Measurements from ENCODE around the gene FNBP1L. TPM values are rescaled to one million over a fixed set of nuclear protein-coding genes. Genes with fewer than 3 reads are reported as not detected.

Gene FNBP1L
- total and polyA plus RNA-seq, 10 of the 15 experiments (the other 5 are each of a cell fraction or from before 2014, with no cell fraction given): 0.02 to 0.12 (median 0.07) TPM; not detected in 4

- Histone ChIP-seq H3K9me3 (replicated peaks; ENCODE audit: control insufficient read depth, insufficient read depth, low read length) (no peaks in the 10 kb centered on the region), H3K4me2 (ENCODE audit: control insufficient read depth, insufficient read depth) (no peak overlapping the region), H2AFZ (ENCODE audit: control insufficient read depth, low read depth, low read length) (no peak overlapping the region), H3K9ac (ENCODE audit: control insufficient read depth, insufficient read depth, low read length) (no peak overlapping the region), H3K36me3 (ENCODE audit: control insufficient read depth in 2 of 2, insufficient read depth in 2 of 2, low read length in 1 of 2) (no peaks in the 10 kb centered on the region), H3K27ac (ENCODE audit: control insufficient read depth, insufficient read depth) (no peak overlapping the region), H3K27me3 (replicated peaks in 1 of 2; ENCODE audit: control insufficient read depth in 2 of 2, insufficient read depth in 2 of 2, low read length in 1 of 2) (no peaks in the 10 kb centered on the region; a peak in 1 of 4 replicates), H3K79me2 (ENCODE audit: control insufficient read depth, insufficient read depth, low read length) (no peaks in the 10 kb centered on the region), H3K4me3 (no peak overlapping the region), H3K4me1 (ENCODE audit: control insufficient read depth, insufficient read depth, low read length) (no peaks in the 10 kb centered on the region), H4K20me1 (ENCODE audit: control insufficient read depth, insufficient read depth) (no peaks in the 10 kb centered on the region)
- ChIA-PET CTCF (interaction anchor here (0.7 kb wide), 1 partner anchor 97 kb away, joined by 3 read pairs; no protein-coding TSS in a partner anchor), POLR2A (no interaction called here), SMC1A (ENCODE audit: uncharacterized antibody, unreplicated experiment) (no interaction called here), RAD21 (ENCODE audit: unreplicated experiment) (no interaction called here)
- intact Hi-C loops (cut with micrococcal nuclease; ENCODE audit: unreplicated experiment): no loop called here
- DNase-seq (ENCODE audit: low read depth, low spot score) (no peak), FAIRE-seq (no peak), ATAC-seq (no peak)
- no peak for TF ChIP-seq SKIL (IDR thresholded peaks at IDR 0.05; ENCODE audit: low read depth, poor library complexity, severe bottlenecking)
- no peak for TF ChIP-seq FOXK2 (IDR thresholded peaks at IDR 0.05)
- 58% methylated on average over 3 of the region's 3 CpGs for WGBS (ENCODE audit: insufficient coverage, insufficient replicate concordance, low lambda C conversion rate, missing lambda C conversion rate)
- BruUV-seq (replicated peaks): no TSS peak
- in situ Hi-C loops (cut with MboI): no loop called here
Measured at GRCh38 chr1:93532780-93533378, 85.0 kb downstream of the FNBP1L start.

GRCh38 chr1:93533677-93534076, 85.8 kb downstream of the FNBP1L start:
- TF ChIP-seq HDAC6 (IDR thresholded peaks at IDR 0.05; ENCODE audit: unreplicated experiment) (no peak), NKRF (conservative IDR thresholded peaks at IDR 0.05) (no peak), SREBF1 (IDR thresholded peaks at IDR 0.05; ENCODE audit: low read length) (no peak), NFYB (IDR thresholded peaks at IDR 0.05; ENCODE audit: insufficient read depth, low read depth, low read length) (no peak), YY1 (IDR thresholded peaks at IDR 0.05; ENCODE audit: low read depth, low read length) (no peak), TARDBP (IDR thresholded peaks at IDR 0.05; ENCODE audit: borderline replicate concordance) (no peak), FOXM1 (IDR thresholded peaks at IDR 0.05; ENCODE audit: low read depth, low read length) (no peak), JUNB (IDR thresholded peaks at IDR 0.05) (no peak), IKZF2 (IDR thresholded peaks at IDR 0.05) (no peak), BCL11A (IDR thresholded peaks at IDR 0.05; ENCODE audit: low read depth, low read length) (no peak), MEF2A (IDR thresholded peaks at IDR 0.05; ENCODE audit: insufficient read depth, low read depth, low read length) (no peak), SRF (IDR thresholded peaks at IDR 0.05; ENCODE audit: low read depth in 2 of 2, low read length in 2 of 2) (no peak)
- DNase-seq (ENCODE audit: low read depth, low spot score) (no peak), FAIRE-seq (no peak), ATAC-seq (no peak)
- Histone ChIP-seq H3K79me2 (ENCODE audit: control insufficient read depth, insufficient read depth, low read length) (no peaks in the 10 kb centered on the region), H3K36me3 (ENCODE audit: control insufficient read depth in 2 of 2, insufficient read depth in 2 of 2, low read length in 1 of 2) (no peaks in the 10 kb centered on the region), H3K9me3 (replicated peaks; ENCODE audit: control insufficient read depth, insufficient read depth, low read length) (no peaks in the 10 kb centered on the region), H2AFZ (ENCODE audit: control insufficient read depth, low read depth, low read length) (no peak overlapping the region), H4K20me1 (ENCODE audit: control insufficient read depth, insufficient read depth) (no peaks in the 10 kb centered on the region), H3K9ac (ENCODE audit: control insufficient read depth, insufficient read depth, low read length) (no peak overlapping the region), H3K27me3 (replicated peaks in 1 of 2; ENCODE audit: control insufficient read depth in 2 of 2, insufficient read depth in 2 of 2, low read length in 1 of 2) (no peaks in the 10 kb centered on the region; a peak in 1 of 4 replicates), H3K27ac (ENCODE audit: control insufficient read depth, insufficient read depth) (no peak overlapping the region), H3K4me2 (ENCODE audit: control insufficient read depth, insufficient read depth) (no peak overlapping the region), H3K4me3 (no peak overlapping the region), H3K4me1 (ENCODE audit: control insufficient read depth, insufficient read depth, low read length) (no peaks in the 10 kb centered on the region)
- ChIA-PET POLR2A (no interaction called here), CTCF (interaction anchor here (0.7 kb wide), 1 partner anchor 96 kb away, joined by 3 read pairs; no protein-coding TSS in a partner anchor), SMC1A (ENCODE audit: uncharacterized antibody, unreplicated experiment) (interaction anchor here (0.6 kb wide), 1 partner anchor 38 kb away, joined by 3 read pairs; no protein-coding TSS in a partner anchor), RAD21 (ENCODE audit: unreplicated experiment) (no interaction called here)
- BruUV-seq (replicated peaks): no TSS peak
- in situ Hi-C loops (cut with MboI) (no loop called here), intact Hi-C loops (cut with micrococcal nuclease; ENCODE audit: unreplicated experiment) (no loop called here)

Measured in GM12878 (cell line).